HG03064 (cell line): ENCODE measurements around the gene CPSF7.
"Not testable (repeated sequence)": the region's sequence is repeated elsewhere in the genome, so short reads cannot be mapped to it uniquely, and the experiment has no call there.

Experiments
- ATAC-seq: cut with Tn5 transposase; IDR thresholded peaks from one replicate; pipeline ENCODE4 v1.9.1; 2021; ENCODE audit warnings: low read depth; ENCODE audit not compliant: unreplicated experiment

The CPSF7 gene

GRCh38 chr11:61445516-61445915 lies 15.7 kb upstream of the CPSF7 start:
- no peak for ATAC-seq

GRCh38 chr11:61442616-61443015 lies 12.8 kb upstream of the CPSF7 start:
- no peak for ATAC-seq

- ATAC-seq, result no peak
Observed at GRCh38 chr11:61439615-61440014, 9.8 kb upstream of the CPSF7 start.

GRCh38 chr11:61437496-61437895 lies 7.7 kb upstream of the CPSF7 start:
- ATAC-seq, result no peak

GRCh38 chr11:61430839-61431238 lies 1.1 kb upstream of the CPSF7 start:
- ATAC-seq, result not testable (repeated sequence)

GRCh38 chr11:61429346-61429690 lies 457 bp downstream of the CPSF7 start:
- peak; percentile 48 for ATAC-seq

GRCh38 chr11:61425367-61426131 lies 4.2 kb downstream of the CPSF7 start:
- no peak for ATAC-seq

- ATAC-seq, result no peak
Observed at GRCh38 chr11:61422226-61422625, 7.5 kb downstream of the CPSF7 start.

- no peak for ATAC-seq
Observed at GRCh38 chr11:61418136-61418535, 11.6 kb downstream of the CPSF7 start.

GRCh38 chr11:61417670-61418069 lies 12.1 kb downstream of the CPSF7 start:
- no peak for ATAC-seq

GRCh38 chr11:61416941-61417340 lies 12.8 kb downstream of the CPSF7 start:
- no peak for ATAC-seq

GRCh38 chr11:61415381-61415780 lies 14.4 kb downstream of the CPSF7 start:
- no peak for ATAC-seq

GRCh38 chr11:61414547-61414946 lies 15.2 kb downstream of the CPSF7 start:
- no peak for ATAC-seq

- ATAC-seq, result no peak
Observed at GRCh38 chr11:61413496-61413895, 16.3 kb downstream of the CPSF7 start.

GRCh38 chr11:61411589-61411988 lies 18.2 kb downstream of the CPSF7 start:
- ATAC-seq, result no peak

GRCh38 chr11:61406991-61407728 lies 22.6 kb downstream of the CPSF7 start:
- ATAC-seq, result no peak

- ATAC-seq, result no peak
Observed at GRCh38 chr11:61406067-61406466, 23.7 kb downstream of the CPSF7 start.

- ATAC-seq, result no peak
Observed at GRCh38 chr11:61404641-61405040, 25.1 kb downstream of the CPSF7 start.

- no peak for ATAC-seq
Observed at GRCh38 chr11:61404103-61404502, 25.7 kb downstream of the CPSF7 start.

- ATAC-seq, result no peak
Observed at GRCh38 chr11:61403658-61404057, 26.1 kb downstream of the CPSF7 start.

GRCh38 chr11:61401573-61401972 lies 28.2 kb downstream of the CPSF7 start:
- ATAC-seq, result no peak

GRCh38 chr11:61401173-61401572 lies 28.6 kb downstream of the CPSF7 start:
- ATAC-seq, result no peak
